DLD1 (cell line): Measurements from ENCODE around the gene NT5C1A.

Experiments
- in situ Hi-C: cut with HindIII; loops from 2 replicates; pipeline ENCODE4 v1.10.0; 2017; ENCODE audit warnings: low sequenced_read_pairs

NT5C1A gene

DNA sequence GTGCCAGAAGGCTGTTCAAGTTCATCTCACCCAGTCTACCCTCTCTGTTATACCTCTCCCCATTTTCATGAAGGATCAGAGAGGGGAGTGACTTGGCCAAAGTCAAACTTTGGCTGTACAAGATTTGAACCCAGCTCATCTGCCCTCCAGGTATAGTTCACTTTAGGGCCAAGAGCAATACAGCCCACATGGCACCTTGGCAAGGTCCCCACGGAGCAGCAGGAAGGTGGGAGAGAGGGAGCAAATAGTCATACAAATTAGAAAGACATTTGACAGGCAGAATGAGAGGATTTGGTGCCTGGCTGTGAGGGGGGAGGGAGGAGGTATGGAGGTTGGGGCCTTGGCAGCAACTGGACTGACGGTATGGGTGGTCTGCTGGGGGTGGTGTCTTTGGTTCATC, 18.3 kb upstream of the NT5C1A start:
- in situ Hi-C loops = no loop called here

- in situ Hi-C loops = no loop called here
These were observed 17.7 kb upstream of the NT5C1A start for GRCh38 chr1:39689635-39690034.

DNA sequence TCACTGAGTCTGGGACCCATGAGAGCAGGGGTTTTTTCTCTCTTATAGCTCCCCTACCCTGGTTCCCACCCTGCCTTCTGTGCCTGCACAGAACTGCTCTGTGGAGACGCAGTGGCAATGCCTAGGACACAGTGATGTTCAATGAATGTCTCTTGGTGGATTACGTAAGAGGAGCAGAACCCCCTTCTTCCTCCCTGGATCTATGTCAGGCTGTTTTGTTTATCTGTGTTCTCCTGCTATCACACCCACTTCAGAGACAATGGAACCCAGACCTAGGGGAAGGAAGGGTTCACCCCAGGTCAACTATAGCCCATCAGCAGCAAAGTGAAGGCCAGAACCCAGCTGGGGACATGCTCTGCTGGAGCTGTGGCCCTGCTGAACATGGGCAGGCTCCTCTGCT, 17.3 kb upstream of the NT5C1A start:
- in situ Hi-C loops = no loop called here

GRCh38 chr1:39688706-39689105, 16.8 kb upstream of the NT5C1A start:
- in situ Hi-C loops = no loop called here

DNA sequence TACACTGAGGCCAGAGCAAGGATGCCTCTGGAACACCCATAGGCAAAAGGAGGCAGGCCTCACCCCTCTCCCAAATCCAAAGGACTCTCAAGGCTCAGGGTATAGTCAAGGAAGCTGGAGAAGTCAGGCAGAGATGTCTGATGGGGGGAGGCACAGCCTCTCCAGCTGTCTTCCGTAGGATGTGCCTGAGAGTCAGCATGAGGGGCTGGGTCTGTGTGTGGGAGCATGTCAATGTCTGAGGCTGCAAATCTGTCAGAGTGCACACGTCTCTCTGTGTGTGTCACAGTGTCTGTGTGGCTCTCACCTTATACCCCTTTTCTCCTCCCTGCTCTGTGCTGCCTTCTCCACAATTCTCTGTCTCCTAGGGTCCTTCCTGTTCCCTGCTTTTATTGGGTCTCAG, 15.3 kb upstream of the NT5C1A start:
- in situ Hi-C loops = no loop called here

DNA sequence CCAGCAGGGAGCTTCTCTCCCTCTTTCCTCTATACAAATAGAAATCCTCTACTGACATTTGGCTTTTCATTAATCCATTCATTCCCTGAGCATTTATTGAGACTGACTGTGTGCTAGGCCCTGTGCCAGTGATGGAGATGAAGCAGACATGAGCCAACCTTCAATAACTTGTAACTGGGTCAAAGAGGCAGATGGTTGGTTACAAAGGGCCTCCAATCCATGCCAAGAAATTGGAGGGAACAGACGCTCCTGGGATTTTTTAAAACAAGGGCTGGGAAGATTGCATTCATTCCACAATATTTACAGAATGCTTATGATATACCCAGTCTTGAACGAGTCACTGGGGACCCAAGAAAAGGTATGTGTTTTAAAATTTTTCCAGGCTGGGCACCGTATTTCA, 13.2 kb upstream of the NT5C1A start:
- in situ Hi-C loops = no loop called here

- in situ Hi-C loops = no loop called here
These were observed 12.4 kb upstream of the NT5C1A start for GRCh38 chr1:39684313-39684664.

DNA sequence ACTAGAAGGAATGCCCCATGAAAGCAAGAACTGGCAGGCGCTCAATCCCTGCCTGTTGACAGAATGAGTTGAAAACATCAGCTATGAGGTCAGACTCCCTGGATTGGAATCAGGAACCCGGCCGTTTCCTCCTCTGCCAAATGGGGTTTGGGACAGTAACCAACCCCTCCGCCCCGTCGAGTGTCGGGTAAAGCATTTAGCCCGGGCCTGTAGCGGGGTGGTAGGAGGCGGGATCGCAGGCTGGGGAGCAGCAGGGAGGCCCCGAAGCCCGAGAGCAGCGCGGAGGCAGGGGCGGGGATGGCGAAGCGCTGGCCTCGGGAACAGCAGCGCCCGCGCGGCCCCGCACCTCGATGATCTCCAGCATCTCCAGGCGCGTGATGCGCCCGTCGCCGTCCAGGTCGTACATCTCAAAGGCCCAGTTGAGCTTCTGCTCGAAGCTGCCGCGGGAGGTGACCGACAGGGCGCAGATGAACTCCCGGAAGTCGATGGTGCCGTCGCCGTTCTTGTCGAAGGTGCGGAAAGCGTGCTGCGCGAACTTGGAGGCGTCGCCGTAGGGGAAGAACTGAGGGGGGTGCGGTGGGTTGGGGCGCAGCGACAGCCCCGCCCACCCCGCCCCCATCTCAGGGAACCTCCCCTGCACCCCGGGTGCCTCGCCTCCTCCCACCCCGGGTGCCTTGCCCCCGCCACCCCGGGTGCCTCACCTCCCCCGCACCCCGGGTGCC, 11.8 kb upstream of the NT5C1A start:
- in situ Hi-C loops = no loop called here

DNA sequence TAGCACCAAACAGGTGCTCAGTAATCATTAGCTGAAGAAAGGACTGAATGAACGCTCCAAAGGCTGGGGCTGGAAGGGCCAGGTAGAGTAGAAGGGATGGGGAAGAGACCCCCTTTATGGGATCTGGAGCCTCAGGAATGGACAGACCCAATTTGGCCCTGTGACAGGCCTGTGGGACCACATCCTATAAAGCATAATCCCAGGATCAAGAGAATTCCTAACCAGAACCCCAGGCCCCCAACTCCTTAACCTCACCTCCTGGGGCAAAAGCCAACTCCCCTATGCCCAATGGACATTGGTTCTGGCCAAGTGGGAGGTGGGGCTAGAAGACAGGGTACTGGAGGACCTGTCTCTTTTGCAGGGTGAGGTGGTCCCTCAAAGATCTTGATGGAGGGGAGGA, 10.1 kb upstream of the NT5C1A start:
- in situ Hi-C loops = no loop called here

- in situ Hi-C loops = no loop called here
These were observed 9.4 kb upstream of the NT5C1A start for GRCh38 chr1:39681294-39681693.

- in situ Hi-C loops = no loop called here
These were observed 8.8 kb upstream of the NT5C1A start for GRCh38 chr1:39680751-39681150.

DNA sequence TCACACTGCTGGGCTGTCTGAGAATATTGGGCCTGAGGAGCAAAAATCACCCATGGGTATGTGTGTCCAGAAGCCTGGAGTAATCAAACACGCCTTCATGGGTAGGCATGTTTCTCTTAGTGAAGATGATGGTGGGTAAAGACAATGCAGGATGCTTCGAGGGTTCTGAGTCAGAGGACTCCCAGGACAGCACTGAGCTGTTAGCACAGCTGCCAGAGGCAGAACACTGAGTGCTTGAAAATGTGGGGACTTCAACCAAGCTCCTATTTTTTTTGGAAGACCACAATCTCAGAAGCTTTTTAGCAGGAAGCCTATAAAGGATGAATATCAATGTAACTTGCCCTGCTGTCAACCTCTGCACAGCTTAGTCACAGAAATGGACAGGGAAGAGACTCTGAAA, 7.9 kb upstream of the NT5C1A start:
- in situ Hi-C loops = no loop called here

GRCh38 chr1:39678889-39679288, 7.0 kb upstream of the NT5C1A start:
- in situ Hi-C loops = no loop called here

DNA sequence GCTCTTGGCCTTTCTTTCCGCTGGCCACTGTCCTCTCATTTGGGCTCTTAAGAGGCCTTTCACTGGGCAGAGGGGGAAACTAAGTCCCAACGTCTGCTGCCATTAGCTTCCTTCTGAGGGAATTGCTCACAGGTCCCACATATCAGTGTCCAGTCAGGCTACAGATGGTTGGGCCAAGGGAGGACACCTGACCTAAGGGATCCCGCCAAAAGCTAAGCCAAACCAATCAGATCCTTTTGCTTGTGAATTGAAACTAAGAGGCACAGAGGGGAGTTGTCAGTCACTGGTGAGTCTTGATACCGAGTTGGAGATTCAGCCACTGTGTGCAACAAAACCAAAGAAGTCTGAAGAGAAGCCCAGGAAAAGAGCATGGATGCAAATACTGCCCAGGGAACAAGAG, 5.7 kb upstream of the NT5C1A start:
- in situ Hi-C loops = no loop called here

DNA sequence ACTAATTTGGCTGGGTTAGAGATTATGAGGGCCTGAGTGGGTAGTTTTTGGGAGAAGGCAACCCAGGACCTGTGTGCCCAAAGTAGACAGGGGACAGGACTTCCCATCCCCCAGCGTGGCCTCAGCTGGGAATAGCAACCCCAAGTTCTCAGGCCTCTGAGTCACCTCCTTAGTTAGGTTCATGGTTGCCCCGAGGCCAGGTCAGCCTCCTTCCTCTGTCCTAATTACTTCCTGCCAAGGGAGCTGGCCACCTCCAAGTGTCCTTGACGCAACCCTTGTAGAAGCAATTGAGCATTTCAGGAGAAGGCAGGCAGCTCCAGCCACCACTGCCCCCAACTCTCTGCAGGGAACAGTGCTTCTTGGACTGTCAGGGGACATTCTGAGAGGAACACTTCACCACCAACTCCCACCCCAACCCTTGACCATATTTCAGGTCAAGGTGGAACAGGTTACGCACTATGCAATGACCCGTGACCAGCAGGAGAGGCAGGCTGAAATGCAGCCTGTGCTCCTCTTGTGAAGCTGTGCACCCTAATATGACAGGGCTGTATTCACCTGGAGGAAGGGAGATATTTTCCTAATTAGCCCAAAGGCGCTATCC, 5.1 kb upstream of the NT5C1A start:
- in situ Hi-C loops = no loop called here

DNA sequence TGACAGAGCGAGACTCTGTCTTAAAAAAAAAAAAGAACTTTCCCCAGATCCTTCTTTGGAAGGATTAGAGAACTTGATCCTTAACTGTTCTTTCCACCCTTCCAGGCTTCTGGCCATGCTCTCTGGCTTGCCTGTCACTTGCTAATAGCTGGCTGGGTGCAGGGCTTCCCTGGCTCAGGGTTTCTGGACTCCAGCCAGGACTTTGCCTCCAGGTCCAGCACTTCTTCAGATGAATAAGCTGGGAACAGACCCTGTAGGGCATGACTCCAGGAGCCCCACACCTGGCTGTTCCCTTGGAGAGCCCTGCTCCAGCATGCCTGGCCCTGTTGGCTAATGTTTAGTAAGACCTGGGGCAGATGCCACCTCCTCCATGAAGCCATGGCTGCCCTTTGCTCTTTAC, 3.3 kb upstream of the NT5C1A start:
- in situ Hi-C loops = no loop called here

GRCh38 chr1:39673215-39673614, 1.3 kb upstream of the NT5C1A start:
- in situ Hi-C loops = no loop called here

DNA sequence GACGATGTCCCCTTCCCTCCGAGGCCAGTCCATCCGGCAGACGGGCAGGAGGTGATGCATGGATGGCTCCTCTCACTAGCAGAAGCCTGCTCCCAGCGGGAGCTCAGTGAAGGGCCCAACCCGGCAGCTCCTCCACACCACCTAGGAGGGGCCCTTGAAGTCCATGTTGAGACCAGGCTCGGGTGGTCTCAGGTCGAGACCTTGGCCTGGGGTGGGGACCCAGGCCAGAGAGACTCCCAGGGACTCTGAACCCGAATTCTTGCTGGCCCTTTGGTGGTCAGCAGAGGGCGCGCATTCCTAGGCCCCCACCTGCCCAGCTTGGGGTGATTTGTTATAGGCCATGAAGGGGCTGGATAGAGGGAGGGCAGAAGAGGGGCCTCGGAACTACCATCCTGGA, 642 bp upstream of the NT5C1A start:
- in situ Hi-C loops = no loop called here

- in situ Hi-C loops = no loop called here
These were observed 494 bp downstream of the NT5C1A start for GRCh38 chr1:39671433-39671792.

GRCh38 chr1:39670689-39671088, 1.2 kb downstream of the NT5C1A start:
- in situ Hi-C loops = no loop called here

- in situ Hi-C loops = no loop called here
These were observed 3.0 kb downstream of the NT5C1A start for GRCh38 chr1:39668894-39669293.

GRCh38 chr1:39668111-39668510, 3.8 kb downstream of the NT5C1A start:
- in situ Hi-C loops = no loop called here

DNA sequence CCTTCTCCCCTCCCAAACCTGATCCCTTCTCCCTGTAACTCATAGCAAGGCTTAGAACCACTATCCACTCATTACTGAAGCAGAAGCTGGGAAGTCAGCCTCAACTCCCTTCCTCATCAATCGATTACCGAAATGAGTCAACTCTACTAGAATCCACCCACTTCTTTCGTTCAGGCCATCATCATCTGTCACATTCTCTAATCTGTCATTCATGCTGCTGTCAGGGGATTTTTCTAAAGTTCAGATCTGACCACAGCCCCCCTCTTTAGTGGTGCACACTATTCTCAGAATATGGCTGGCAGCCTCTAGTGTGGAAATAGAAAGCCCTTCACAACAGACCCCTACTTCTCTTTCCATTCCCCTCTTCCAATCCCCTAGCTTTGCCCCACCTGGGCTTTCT, 5.1 kb downstream of the NT5C1A start:
- in situ Hi-C loops = no loop called here
